Stimulated activated CD4-positive, alpha-beta T cell treated with anti-CD3 and anti-CD28 coated beads, Interleukin-15, amount 100 ng/mL, for 1 hour (primary cell): ENCODE results near the gene IMMP1L.

ENCODE experiments used
- DNase-seq, 2 donors: peaks; one replicate each; pipeline ENCODE4 v3.0.0-alpha.2; 2020; ENCODE audit warnings: low read depth in 1 of 2, low spot score in 1 of 2

Gene IMMP1L

GRCh38 chr11:31404614-31405013 lies 104.8 kb downstream of the IMMP1L start:
- no peak for DNase-seq

GRCh38 chr11:31397239-31397834 lies 112.1 kb downstream of the IMMP1L start:
- no peak for DNase-seq

GRCh38 chr11:31387379-31387778 lies 122.0 kb downstream of the IMMP1L start:
- no peak for DNase-seq

- no peak for DNase-seq
Observed at GRCh38 chr11:31383116-31383515, 126.3 kb downstream of the IMMP1L start.
